GM10266 (cell line): ENCODE data around the gene CACNA2D3.

Source experiments
- DNase-seq: peaks from one replicate; pipeline ENCODE4 v3.0.0; 2012; ENCODE audit errors: extremely low spot score
- TF ChIP-seq, protein P1 (sequence below): IDR thresholded peaks from 2 replicates; pipeline ENCODE4 v1.5.1; 2012; ENCODE audit warnings: mild to moderate bottlenecking, low read depth; ENCODE audit not compliant: control insufficient read depth, insufficient read depth; ENCODE audit errors: missing control alignments

Gene CACNA2D3

DNA sequence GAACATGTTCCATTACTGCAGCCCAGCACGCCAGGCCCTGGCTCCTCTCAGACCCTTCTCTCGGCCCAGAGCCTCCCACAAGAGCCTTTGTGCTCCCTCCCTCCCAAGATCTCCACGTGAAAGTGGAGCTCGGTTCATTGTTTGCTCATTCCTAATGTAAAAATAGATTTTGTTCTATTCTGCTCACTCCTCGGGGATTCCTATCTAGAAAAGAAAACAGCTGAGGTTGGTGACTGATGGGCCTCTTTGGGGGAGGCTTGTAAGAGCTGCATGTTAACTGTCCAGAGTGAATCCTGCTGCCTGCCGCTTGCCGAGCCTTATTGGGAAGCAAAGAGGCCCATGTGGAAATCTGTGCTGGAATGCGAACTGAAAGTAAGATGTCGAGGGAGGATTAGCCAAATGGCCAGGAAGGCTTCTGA lies 538.4 kb downstream of the CACNA2D3 start:
- DNase-seq = no peak
- TF ChIP-seq, protein P1, sequence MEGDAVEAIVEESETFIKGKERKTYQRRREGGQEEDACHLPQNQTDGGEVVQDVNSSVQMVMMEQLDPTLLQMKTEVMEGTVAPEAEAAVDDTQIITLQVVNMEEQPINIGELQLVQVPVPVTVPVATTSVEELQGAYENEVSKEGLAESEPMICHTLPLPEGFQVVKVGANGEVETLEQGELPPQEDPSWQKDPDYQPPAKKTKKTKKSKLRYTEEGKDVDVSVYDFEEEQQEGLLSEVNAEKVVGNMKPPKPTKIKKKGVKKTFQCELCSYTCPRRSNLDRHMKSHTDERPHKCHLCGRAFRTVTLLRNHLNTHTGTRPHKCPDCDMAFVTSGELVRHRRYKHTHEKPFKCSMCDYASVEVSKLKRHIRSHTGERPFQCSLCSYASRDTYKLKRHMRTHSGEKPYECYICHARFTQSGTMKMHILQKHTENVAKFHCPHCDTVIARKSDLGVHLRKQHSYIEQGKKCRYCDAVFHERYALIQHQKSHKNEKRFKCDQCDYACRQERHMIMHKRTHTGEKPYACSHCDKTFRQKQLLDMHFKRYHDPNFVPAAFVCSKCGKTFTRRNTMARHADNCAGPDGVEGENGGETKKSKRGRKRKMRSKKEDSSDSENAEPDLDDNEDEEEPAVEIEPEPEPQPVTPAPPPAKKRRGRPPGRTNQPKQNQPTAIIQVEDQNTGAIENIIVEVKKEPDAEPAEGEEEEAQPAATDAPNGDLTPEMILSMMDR = no peak

DNA sequence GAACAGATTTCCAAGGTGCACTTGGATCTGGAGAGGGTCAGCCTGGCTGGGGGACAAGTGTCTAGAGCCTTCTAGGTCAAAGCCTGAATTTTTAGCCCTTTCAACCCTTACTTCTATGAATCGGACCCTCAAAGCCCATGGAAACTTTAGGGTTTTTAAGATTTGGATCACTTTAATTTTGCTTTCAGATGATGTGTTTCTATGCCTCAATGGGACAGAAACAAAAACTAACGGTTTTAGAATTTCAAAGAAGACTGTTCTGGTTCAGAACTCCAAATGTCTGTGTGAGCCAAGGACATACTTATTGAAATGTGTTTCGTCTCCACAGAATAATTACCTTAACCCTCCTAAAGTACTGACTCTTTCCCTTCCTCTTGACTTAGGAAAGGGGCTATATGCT lies 538.8 kb downstream of the CACNA2D3 start:
- DNase-seq = no peak
- TF ChIP-seq, protein P1 = no peak

DNA sequence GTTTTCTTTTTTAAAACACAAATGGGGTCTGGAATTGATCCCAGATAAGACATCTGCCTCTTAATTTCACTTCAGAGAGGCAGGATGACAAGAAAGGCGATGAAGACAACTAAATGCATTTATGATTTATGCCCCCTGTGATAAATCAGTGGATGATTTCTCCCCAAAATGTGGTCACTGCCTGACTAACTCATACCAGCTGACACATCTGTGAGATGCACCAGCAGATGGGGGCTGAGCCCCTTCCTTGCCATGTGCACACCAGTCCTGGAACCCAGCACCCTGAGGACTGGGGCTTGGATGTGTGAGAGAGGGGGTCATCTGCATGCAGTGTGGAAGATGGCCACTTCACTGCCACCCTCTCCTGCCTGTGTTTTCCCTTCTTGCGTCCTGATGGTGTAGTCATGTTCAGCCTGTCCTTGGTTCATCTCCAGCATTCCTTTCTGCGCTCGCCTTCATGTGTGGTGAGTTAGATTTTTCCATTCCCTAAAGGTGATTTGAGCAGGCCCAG lies 541.2 kb downstream of the CACNA2D3 start:
- TF ChIP-seq, protein P1 = no peak
- DNase-seq = no peak

DNA sequence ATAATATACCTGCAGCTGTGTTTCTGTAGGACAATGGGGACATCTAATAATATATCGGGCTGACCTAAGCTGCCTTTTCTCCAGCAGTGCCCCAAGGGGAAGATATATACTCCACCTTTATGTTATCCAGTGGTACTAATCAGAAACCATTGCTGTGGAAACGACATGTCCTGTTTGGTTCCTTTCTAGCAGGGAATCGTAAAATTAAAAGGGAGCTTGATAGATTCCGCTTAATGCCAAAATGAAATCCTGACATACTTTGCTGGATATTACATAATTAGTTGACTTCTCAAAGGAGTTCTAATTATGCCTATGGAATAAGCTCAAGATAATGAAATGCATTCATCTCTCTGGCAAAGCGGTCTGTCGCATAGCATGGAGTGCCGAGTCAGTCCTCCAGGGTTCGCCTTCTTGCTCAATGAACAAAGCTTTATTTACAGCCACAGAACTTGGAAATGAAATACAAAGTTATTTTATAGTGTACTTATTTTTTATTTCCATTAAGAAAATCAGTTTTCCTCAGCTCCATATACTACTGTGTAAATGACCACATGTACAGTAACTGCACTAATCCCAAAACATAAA lies 542.8 kb downstream of the CACNA2D3 start:
- no peak for DNase-seq
- TF ChIP-seq, protein P1 = no peak

DNA sequence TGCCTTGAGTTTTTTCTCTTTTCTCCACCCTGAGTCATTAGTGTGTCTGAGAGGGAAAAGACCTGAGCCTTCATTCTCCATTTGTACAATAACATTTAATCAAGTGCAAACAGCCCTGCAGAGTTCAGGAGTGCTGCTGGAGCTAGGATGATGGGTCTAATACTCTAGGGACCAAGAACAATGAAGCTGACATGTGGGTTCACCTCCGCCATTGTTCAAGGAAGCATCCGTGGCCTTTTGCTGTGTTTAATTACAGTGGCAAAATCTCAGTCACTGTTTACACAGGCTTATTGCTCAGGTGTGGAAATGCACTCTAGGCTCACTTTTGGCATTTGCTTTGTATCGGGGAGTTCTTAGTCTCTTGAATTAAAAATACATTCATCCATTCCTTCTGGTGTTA lies 545.9 kb downstream of the CACNA2D3 start:
- DNase-seq = no peak
- TF ChIP-seq, protein P1 = no peak

DNA sequence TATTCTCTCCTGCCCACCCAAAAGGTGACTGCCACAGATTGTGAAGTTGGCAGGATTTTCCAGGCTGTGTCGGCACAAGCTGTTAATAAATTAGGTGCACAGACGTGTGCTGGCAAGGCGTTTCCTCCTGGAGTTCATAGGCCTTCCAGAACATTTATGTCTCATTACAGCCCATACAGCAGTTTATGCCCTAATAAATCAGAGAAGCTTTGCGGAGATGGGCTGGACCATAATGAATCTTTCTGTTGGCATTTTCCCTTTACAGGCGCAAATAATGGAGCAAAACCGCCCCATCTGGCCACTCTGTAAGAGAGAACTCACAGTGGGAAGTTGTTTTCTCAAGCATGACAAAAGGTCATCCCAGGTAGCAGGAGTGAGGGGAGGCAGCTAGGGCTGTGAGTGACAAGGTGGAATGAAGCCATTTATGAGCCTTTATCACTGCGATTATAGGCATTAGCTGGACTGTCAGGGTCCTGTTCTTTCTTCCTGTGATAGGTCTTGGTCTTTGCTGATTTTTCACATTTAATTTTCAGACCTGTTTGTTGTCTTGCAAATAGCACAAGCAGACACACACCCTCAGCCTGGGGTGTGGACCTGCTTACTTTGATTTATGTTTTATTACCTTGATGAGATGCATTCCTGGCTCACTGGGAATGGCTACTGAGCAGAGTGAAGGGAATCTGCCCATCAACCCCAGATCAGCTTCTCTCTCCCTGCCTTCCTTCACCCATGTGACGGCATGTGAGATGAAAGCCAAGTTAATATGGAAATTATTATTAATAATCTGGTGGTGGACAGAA lies 548.0 kb downstream of the CACNA2D3 start:
- DNase-seq = no peak
- TF ChIP-seq, protein P1 = no peak

DNA sequence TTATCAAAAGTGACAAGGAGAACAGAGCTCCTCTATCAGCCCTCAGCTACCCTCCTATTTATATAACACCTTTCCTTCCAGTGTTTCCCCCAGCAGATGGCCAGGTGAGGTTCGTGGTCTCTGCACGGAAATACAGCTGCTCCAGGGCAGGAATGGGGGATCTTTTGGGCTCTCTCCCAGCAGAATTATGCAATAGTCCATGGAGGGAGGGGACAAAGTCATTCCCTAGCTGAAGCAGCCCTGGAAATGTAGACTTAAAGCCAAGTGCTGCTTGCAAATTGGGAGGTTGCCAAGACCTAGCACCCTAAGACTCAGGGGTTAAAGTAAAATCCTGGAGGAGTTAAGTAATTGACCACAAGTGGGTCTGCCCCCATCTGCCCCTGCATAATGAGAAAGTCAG lies 549.2 kb downstream of the CACNA2D3 start:
- DNase-seq = no peak
- TF ChIP-seq, protein P1 = no peak
